HPDE6-E6E7 (cell line): Measurements from ENCODE around the gene ITPR3.

Experiments used
- DNase-seq: peaks from one replicate; pipeline ENCODE4 v3.0.0; 2011; ENCODE audit warnings: missing footprints; ENCODE audit errors: extremely low spot score

ITPR3 gene

DNA sequence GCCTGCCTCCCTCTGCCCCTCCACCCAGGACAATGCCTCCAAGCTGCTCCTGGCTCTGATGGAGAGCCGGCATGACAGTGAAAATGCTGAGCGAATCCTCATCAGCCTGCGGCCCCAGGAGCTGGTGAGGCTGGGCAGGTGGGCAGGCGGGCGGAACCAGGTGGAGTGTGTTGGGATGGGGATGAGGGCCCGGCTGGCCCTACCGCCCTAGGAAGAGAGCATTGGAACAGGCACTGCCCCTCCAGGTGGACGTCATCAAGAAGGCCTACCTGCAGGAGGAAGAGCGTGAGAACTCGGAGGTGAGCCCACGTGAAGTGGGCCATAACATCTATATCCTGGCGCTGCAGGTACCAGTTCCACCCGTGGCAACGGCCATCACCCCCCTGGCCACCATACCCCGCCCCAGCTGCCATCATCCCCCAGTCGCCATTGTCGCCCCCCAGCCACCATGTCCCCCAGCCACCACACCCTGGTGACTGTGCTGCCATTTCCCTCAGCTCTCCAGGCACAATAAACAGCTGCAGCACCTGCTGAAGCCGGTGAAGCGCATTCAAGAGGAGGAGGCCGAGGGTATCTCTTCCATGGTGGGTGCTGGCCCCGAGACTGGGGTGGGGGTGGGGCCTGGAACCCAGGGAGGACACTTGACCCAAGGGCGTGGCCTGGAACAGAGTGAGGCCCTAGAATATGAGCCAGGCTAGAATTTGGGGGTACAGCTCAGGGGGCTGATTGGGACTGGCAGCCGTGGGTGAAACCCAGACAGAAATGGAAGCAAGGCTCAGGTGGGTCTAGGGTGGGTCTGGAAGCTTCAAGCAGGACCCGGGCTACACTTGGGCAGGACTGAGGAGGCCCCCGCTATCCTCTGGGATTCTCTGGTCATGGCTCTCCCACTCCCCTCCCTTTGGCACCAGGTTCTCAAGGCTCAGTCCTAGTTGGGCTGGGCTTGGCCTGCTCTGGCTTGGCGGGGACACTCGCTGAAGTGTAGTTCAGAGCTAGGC, 66.2 kb downstream of the ITPR3 start:
- DNase-seq = no peak

DNA sequence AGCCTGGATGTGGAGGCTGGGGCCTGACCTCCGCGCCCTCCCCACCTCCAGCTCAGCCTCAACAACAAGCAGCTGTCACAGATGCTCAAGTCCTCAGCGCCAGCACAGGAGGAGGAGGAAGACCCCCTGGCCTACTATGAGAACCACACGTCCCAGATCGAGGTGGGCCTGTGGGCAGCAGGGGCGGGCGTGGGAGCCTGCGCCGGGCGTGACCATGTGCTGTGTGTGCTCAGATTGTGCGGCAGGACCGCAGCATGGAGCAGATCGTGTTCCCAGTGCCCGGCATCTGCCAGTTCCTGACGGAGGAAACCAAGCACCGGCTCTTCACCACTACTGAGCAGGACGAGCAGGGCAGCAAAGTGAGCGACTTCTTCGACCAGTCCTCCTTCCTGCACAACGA, 66.9 kb downstream of the ITPR3 start:
- no peak for DNase-seq

DNA sequence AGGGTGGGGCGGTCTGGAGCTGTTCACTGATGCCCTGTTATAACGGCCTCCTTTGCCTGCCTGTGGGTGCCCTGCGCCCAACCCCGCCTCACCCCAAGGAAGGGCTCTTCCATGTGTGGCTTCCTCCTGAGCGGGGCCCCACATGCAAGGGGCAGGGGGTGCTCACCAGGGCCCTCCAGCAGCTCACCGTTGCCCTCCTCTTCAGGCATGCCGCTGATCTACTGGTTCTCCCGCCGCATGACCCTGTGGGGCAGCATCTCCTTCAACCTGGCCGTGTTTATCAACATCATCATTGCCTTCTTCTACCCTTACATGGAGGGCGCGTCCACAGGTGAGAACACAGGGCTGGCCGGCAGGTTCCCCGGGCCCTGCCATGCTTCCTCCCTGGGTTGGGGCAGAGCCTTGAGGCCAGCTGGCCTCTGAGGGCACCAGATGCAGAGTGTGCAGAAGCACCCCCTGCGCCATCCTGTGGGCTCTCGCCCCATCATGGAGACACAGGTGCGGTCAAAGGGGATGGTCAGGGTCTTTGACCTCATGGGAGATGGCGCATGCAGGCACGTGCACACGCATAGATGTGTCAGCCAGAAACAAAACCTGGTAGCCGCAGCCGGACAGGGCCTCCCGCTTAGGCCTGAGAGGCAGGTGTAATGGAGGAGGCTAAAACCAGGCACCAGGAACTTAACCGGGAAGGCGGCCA, 67.5 kb downstream of the ITPR3 start:
- no peak for DNase-seq

DNA sequence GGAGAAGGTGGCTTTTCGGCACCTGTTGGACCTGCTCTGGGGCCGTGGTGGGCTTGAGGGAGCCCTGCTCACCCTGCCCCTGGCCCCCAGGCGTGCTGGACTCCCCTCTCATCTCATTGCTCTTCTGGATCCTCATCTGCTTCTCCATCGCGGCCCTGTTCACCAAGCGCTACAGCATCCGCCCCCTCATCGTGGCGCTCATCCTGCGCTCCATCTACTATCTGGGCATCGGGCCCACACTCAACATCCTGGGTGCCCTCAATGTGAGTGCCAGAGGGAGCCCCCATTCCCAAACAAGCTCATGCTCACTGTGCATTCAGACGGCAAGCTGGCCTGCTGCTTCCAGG, 68.0 kb downstream of the ITPR3 start:
- DNase-seq = no peak

DNA sequence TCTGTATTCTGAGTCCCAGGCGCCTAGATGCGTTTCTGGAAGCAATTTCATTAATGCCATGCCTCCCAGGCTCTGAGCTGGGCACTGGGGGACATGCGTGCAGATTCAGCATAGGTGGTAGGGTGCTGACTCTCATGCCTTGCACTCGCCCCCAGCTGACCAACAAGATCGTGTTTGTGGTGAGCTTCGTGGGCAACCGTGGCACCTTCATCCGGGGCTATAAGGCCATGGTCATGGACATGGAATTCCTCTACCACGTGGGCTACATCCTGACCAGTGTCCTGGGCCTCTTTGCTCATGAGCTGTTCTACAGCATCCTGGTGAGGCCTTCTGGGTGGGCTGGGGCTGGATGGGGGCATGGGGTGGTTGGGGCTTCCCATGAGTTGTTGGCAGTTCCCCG, 68.8 kb downstream of the ITPR3 start:
- no peak for DNase-seq

DNA sequence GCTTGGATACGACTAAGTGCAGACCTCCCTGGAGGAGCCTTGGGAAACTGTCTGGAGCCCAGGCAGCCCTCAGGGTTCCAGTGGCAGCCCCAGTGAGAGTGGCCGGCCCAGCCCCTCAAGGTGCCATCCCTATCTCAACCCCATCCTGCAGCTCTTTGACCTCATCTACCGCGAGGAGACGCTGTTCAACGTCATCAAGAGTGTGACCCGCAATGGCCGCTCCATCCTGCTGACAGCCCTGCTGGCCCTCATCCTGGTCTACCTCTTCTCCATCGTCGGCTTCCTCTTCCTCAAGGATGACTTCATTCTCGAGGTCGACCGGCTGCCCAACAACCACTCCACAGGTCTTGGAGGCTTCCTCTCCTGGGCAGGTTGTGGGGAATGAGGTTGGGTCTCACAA, 69.6 kb downstream of the ITPR3 start:
- DNase-seq = no peak

DNA sequence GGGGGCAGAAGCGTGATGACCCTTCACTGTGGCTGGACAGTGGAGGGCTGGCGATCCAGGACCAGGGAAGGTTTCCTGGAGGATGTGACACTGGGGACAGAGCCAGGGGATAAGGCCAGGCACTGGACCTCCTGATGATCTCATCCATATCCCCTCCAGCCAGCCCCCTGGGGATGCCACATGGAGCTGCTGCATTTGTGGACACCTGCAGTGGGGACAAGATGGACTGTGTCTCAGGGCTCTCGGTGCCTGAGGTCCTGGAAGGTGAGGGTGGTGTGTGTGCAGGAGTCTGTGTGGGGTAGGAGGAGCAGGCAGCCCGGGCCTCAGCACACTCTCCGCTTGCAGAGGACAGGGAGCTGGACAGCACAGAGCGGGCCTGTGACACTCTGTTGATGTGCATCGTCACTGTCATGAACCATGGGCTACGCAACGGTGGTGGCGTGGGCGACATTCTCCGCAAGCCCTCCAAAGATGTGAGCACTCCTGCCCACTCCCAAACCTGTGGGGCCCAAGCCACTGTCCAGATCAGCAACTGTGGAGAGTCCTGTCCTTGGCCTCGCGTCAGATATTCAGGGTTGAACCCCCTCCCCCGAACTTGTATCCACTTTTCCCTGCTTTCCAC, 70.4 kb downstream of the ITPR3 start:
- DNase-seq = no peak

DNA sequence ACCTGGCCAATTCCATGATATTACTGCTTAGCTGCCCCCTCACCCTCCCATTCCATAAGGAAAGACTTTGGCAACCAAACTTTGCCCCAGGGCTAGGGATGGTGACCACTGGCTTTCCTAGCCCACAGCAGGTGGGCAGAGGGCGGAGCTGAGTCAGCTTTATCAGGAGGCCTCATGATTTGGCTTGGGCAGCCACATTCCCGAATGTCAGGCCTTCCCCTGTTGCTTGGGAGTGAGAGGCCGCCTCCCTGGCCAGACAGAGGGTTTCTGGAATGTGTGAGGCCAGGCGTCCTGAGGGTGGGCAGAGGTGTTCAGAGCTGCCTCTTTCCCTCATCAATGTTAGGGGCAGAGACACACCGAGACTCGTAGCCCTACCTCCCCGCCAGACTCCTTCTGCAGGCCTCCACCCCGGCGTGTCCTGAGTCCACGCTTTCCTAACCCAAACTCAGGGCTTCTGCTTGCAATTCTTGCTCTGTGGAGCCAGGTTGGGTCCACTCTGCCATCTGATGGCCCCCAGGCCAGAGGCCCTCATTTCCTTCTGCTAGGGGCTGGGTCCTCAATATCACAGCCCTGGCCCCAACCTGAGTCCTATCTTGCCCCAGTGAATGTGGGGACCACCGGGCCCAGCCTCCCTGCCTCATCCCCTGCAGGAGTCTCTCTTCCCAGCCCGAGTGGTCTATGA, 71.1 kb downstream of the ITPR3 start:
- no peak for DNase-seq

DNA sequence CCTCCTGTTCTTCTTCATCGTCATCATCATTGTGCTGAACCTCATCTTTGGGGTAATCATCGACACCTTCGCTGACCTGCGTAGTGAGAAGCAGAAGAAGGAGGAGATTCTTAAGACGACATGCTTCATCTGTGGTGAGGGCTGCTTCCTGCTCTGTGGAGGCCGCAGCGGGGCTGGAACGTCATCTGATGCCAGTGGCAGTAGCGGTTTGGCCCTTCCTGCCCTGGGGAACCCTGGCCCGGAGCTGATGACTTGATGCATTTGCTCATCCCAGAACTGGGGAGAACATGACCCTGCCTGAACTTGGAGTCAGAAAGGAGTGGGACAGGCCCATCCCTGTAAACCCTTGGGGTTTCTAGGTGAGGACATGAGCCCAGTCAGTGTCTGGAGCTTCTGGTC, 71.6 kb downstream of the ITPR3 start:
- DNase-seq = no peak

DNA sequence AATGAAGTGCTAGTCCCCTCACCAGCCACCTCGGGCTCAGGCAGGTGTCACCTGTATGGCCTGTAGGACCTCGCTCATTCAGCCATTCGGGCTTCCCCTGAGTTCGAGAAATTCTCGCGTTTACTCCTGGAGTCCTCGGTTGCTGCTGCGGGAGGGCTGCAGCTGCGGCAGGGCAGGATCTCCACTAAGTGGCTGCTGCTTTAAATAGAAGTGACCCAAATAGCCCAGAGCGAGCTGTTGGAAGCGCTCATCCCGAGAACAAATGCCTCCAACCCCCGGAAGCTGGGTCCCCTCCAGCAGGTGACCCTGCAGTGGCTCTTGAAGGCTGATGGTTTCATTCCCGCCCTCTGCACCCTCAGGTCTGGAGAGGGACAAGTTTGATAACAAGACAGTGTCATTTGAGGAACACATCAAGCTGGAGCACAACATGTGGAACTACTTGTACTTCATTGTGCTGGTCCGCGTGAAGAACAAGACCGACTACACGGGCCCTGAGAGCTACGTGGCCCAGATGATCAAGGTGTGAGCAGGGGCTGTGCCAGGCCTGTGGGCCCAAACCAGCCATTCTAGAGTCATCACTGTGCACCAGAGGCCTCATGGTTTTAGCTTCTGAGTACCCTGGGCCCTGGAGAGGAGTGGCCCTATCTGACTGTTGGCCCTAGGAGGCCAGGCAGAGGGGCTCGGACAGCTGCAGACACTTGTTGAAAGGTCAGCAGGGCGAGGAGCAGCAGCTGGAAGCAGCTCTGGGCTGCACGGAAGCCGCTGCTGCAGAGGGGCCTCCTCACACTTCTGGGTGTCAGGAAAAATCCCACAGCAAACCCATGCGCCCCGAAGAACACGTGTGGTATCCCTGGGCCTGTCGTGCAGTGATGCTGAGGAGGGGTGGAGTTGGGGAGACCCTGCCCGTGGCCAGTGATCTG, 72.3 kb downstream of the ITPR3 start:
- DNase-seq = no peak

DNA sequence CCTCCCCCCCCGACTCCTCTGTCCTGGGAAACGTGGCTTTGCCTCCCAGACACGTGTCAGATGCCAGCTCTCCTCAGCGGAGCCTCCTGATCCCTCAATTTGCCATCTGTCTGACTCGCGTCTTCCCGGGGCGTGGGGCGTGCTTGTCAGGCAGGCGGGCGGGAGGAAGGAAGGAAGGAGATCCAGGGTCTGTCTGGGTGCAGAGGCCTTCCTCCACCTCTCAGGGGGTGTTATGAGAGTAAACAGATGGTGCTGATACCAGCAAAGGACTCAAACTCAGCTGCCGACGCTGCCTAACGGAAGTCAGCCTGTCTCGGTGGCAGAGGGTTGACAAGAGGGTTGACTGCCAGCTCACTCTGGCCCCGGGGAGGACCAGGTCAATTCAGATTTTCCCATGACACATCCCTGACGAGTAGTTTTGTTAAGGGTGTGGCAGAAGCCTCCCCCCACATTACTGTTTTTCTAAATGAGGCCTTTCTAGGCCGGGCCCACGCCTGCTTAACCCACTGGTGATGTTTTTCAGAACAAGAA, 73.3 kb downstream of the ITPR3 start:
- DNase-seq = peak; percentile 76

DNA sequence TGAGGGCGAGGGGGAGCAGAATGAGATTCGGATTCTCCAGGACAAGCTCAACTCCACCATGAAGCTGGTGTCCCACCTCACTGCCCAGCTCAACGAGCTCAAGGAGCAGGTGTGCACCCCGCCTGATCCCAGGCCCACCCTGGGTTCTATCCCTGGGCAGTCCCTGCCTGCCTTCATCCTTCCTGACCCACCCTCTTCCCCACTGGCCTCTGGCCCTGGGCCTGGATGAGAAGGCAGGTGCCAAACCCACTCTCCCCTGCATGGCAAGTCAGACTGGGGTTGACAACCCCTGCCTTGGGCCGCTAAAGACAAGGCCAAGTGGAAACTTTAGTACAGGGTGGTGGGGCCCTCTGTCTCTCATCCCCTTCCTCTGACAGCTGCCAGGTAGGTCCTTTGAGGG, 73.9 kb downstream of the ITPR3 start:
- DNase-seq = no peak

DNA sequence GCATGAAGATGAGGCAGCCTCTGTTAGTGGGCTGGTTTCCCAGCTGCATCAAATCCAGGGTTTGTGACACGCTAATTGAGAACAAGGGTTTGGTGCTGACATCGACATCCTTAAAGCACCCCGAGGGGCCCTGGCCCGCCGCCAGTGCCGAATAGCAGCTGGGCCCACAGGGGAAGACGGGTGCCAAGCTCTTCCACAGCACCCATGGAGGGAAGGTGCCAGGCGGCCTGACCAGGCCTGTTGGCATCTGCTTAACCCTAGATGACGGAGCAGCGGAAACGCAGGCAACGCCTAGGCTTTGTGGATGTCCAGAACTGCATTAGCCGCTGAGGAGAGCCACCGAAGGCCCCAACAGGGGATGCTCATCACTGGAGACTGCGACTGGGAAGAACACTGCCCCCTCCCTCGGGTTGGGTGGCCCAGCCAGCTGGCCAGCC, 74.3 kb downstream of the ITPR3 start:
- no peak for DNase-seq

DNA sequence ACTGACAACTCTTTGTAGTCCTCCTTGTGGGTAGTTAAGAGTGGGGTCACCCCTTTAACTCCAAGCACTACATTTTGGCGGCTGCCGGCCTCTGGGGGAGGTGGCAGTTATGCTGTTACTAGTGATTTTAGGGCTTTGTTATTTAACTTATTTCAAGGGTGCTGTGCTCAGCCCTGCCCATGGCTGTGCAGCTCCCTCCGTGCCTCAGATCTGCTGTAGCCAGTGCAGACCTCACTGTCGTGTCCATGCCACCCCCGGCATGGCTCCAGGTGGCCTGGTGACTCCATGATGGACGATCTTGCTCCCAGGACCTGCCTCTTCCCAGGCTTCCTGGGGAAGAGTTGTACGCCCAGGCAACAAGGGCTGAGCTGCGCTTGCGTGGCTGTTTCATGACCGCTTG, 75.0 kb downstream of the ITPR3 start:
- no peak for DNase-seq

DNA sequence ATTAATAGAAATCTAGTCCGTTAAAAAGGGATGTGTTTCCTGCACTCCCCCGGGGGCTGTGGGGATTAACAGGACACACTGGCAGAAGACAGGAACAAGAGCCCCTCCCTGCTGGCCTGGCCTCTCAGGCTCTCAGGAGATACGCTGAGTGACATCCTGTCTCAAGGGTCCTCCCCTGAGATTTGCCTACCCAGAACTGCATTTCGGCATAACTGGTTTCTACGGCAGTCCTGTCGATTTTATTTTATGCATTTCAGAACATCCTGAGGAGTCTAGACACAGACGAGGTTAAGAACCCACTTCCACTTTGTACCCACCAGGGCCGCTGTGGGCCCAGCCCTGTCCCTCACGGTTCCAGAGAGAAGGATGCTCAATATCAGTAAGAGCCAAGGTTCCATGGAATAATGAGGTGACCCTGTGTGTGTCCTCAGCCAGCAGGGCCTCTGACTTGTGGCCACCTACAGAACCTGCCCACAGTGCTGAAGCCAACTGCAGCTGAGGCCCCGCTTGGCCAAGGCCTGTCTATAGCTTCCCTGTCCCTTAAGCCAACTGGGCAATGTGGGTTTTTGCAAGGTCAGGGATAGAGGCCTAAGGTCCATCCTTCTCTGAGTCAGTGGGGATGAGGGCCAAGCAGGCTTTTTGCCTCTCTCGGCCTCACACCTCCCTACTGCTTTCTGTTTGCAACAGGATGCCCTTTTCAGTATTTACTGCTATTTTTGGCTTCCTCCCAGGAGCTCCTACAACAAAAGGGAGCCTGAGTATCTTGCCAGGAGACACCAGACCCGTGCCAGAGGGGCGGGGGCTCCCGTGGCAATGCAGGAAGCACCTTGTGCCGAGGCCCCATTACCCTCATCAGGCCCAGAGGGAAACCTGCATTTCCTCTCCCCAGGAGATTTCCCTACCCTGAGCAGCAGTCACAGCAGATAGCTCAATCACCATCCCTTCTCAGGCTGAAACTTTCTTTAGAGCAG, 75.7 kb downstream of the ITPR3 start:
- DNase-seq = no peak

DNA sequence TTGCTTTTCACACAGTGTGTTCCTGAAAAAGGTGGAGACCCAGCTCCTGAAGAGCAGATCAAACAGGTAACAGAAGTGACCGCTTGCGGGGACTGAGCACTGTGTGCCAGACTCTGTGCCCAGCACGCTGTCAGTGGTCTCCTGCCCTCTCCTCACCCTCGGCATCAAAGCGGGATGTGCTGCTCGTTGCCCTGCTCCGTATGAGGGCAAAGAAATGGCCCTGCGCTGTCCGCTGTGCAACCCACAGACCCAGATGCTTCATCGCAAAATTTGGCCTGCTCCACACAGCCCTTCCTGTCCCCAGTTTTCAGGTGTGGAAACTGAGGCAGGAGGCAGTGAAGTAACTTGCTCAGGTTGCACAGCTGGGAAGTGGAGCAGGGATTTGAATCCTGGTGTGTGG, 76.7 kb downstream of the ITPR3 start:
- DNase-seq = no peak

DNA sequence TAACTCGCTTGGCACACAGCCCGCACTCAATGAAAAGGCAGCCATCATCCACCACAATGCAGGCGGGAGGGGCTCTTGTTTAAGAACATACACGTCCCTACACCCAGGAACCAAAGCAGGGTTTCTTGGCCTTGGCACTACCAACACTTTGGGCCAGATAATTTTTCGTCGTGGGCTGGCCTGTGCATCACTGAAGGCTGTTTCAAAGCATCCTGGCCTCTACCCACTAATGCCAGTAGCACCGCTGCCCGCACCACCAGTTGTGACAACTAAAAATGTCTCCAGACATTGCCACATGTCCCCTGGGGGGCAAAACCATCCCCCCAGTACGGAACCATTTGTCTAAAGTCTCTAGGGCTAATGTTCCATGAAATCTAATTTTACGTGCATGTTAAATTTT, 77.4 kb downstream of the ITPR3 start:
- DNase-seq = no peak

DNA sequence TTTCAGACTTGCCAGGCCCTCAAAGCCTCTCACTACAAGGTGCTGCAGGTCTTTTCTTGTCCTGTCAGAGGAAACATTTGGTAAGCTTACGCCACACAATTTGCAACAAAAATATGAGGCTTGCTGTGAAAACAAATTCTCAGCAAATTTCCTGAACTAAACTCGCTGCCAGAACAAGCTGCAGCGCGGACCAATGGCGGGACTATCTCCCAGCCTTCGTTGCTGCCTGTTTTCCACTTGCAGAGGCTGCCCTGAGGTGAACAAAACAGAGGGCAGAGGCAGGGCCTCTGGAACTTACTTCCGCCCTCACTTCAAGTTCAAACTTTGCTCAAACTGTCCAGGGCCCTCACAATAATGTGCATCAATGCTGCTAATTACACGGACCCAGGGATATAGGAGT, 78.0 kb downstream of the ITPR3 start:
- no peak for DNase-seq

DNA sequence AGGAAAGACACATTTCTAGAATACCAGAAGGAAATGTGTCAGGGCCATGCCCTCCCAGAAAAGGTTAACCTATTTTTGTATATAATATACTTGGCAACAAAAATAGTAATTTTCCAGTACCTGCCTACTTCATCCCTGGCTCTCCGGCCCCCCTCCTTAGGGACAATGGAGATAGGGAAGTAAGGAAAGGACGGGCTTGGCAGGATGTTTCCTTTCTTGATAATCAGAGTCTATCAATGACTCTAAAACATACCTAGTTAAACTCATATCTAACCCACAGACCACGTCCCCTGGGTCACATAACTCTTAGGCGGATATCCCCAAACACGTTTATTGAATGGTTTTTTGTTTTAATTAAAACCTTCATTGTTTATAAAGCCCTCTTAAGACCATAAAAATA, 78.6 kb downstream of the ITPR3 start:
- DNase-seq = no peak
